GM19238 (cell line): ENCODE data around the gene C2CD4D.

Experiments used
- DNase-seq: peaks from one replicate; pipeline ENCODE4 v3.0.0; 2011; ENCODE audit warnings: low spot score; ENCODE audit not compliant: insufficient read length

C2CD4D gene

GRCh38 chr1:151834239-151834638 lies 5.4 kb downstream of the C2CD4D start:
- DNase-seq: no peak

DNA sequence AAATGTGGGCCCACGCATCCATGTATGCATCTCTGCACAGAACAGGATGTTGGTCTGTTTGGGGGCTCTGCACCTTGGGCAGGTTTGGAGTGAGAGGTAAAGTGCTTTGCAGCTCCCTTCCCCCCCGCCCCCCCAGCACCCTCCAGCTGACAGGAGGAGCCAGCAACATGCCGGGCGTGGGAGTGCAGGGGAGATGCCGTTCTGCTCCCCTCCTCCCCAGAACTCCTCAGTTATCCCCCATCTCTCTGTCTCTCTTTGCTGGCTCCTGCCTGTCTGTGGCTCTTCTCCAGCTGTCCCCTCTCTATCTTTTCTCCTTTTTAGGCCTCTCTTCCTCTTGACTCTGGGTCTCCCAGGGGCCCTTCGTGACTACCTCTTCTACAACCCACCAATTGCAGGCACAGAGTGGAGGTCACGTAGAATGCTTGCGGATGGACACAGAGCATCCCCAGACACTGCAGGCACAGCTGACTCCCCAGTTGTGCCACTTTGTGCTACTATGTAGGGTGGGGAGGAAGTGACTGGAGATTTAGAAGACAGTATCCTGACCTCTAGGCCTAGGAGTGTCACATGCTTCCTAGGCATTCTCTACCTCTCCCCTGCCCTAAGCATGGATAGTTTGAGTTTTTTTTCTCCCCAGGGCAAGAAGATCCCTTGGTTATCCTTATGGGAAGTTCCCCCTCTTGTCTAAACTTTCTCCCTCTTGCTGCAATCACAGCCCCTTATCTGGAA lies 6.3 kb downstream of the C2CD4D start:
- DNase-seq: no peak

- DNase-seq: no peak
Measured at GRCh38 chr1:151832318-151832980, 7.2 kb downstream of the C2CD4D start.

DNA sequence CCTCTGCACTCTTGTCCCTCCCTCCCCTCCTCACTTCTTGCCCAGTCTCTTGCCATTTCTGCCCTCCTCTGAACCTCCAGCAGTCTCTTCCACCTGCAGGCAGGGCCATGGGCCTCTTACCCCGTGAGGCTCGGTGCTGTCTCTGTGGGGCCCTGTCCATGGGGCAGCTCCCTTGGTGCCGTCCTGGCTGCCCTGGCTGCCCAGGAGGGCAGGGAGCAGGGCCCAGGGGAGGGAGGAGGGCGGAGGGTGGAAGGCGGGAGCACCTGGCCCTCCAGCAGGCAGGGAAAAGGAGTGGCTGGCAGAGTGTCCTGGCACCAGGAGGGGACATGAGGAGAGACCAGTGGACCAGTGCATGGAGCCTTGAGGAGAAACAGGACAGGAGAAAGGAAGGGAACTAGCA lies 8.0 kb downstream of the C2CD4D start, which contains the start of gene RORC:
Gene RORC, minus strand, starts transcription at position 198 of the 400 bp plus-strand sequence. Its CDS starts 38 bp downstream, at position 160.
- no peak for DNase-seq

DNA sequence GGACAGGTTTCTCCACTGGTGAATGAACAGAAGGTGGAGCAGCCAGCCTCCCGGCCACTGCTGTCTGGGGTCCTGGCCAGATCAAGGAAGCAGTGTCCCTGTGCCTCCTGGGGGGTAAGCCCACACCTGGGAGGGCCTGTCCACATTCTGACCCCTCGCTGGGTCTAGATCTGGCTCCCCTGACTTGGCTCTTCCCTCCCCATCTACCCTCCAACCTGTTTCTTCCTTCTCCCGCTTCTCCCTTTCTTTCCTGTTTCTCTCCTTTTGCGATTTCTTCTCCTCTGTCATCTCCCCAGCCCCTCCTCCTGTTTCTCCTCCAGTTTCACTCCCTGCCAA lies 8.4 kb downstream of the C2CD4D start:
- no peak for DNase-seq

- DNase-seq: no peak
Measured at GRCh38 chr1:151830055-151830454, 9.6 kb downstream of the C2CD4D start.

GRCh38 chr1:151829352-151830046 lies 10.1 kb downstream of the C2CD4D start:
- no peak for DNase-seq

- no peak for DNase-seq
Measured at GRCh38 chr1:151828921-151829320, 10.7 kb downstream of the C2CD4D start.

GRCh38 chr1:151827853-151828252 lies 11.8 kb downstream of the C2CD4D start:
- no peak for DNase-seq

DNA sequence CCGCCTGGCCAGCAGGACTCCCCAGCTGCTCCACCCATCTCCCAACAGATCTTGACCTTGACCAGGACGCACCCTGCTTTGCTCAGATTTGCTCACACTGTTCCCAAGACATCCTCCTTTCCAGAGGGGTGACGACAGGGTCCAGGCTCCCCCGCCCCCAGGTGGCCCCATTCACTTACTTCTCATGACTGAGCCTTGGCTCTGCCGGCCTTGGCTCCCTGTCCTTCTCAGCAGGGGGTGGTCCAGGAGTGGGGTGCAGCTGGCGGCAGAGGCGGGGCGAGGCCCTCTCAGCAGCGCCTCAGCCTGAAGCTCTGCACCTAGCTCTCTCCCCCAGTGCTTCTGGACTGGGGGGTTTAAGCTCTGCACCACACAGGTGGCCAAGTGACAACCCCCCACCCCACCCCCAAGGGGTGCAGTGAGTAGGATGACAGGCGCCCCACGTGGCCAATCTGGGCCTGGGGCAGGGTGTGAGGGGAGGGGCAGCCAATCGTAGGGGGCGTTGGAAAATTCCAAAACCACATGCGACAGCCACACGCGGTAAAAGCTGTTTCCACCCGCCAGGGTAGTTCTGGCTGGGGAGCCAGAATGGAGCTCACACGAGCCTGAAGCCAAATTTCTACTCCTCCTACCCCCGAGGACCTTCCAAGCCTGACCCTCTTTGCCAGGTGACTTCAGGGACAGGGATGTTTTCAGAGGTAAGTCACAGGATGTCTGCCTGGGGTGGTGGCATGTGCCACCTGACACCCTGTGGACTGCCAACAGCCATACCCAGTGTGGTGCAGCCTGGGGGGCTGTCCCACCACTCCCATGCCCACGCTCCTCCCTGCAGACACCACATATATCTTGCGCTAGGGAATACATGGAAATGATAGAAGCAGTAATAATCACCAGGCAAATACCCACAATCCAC lies 13.6 kb downstream of the C2CD4D start:
- DNase-seq: no peak

- DNase-seq: no peak
Measured at GRCh38 chr1:151825204-151825603, 14.4 kb downstream of the C2CD4D start.

DNA sequence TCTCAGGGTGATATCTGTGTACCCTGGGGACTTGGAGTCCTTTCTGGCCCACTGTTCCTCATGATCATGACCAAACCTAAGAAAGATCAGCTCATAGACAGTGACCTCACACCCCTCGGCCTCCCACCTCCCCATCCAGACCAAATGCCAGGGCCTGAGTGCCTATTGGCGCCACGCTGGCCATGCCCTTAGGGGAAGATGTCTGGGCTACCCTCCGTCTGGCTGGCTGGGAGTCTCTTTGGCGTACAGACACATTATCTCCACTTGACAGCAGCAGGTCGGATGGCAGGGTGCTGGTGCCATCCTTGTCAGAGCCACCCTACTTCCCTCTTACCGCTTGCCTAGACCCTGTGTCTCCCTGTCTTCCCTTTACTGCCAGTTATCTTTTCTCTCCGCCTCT lies 16.4 kb downstream of the C2CD4D start:
- DNase-seq: no peak

DNA sequence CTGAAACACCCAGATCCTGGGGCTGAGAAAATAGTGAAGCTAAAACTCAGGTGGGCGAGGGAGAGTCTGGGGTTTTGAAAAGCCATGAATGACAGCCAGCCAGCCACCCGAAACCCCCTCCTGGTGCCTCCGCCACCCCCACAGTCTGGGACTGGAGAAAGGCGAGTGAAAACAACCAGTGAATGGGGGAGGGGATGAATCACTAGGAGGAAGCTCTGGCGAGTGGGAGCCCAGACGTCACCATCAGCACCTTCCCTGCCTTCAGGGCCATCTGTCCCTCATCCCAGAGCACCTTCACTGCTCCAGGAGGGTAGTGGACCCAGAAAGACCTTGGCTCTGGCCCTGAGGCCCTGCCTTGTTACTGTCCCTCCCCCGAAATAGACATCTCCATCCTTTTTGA lies 17.2 kb downstream of the C2CD4D start:
- no peak for DNase-seq

- DNase-seq: no peak
Measured at GRCh38 chr1:151820940-151821339, 18.7 kb downstream of the C2CD4D start.

DNA sequence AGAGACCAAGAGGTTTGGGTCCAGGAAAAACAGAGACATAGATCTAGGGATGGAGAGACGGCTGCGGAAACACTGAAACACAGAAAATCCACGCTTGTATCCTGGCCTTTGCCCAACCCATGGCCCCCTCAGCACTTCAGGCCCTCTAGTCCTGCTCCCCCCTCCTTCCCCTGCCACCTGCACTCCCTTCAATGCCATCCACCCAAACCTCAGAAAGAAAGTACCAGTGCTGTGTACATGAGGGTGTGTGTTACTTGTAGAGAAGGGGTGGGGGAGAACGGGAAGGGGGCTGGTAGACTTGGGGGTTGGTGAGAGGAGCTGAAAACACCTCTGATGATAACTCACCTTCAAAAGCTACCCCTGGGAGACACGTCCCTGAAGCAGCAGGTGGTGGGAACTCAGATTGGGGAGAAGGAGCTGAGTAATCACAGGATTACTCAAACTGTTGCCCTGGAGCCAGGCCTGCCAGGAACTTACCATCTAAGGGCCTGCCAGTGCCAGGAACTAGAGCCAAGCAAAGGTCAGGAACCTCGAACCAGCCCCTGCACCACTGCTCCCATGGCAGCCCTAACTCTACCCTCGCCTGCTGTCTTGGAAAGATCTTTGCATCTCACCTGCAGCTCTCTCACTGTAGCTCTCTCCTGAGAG lies 19.5 kb downstream of the C2CD4D start:
- no peak for DNase-seq

- no peak for DNase-seq
Measured at GRCh38 chr1:151819227-151819835, 20.3 kb downstream of the C2CD4D start.

GRCh38 chr1:151817353-151817730 lies 22.3 kb downstream of the C2CD4D start:
- no peak for DNase-seq

GRCh38 chr1:151816548-151817352 lies 22.9 kb downstream of the C2CD4D start:
- no peak for DNase-seq

GRCh38 chr1:151815716-151816327 lies 23.8 kb downstream of the C2CD4D start:
- DNase-seq: no peak
